Measurements from ENCODE around the gene PHACTR1.

DNA sequence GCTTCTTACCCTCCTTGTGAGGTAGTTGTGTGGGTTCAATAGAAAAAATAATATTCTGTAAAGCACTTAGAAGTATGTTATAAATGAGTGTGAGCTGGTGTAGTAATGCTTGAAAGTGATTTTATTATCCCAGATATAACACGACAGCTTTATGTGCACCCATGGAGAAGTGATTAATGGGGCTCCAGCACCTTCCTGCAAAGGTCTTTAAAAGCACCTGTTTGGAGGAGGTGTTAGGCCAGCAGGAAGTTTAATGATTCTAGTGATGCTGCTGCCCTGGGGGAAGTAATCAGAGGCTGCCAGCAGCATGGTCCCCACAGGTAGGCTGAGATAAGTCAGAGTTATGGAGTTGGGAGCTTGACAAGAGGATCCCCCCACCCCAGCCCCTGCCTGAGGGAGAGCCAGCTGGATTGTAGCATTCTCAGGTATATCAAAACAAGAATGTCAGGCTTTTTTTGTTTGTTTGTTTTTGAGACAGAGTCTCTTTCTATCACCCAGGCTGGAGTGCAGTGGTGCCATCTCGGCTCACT is 166.3 kb downstream of the PHACTR1 start:
- TF ChIP-seq, protein P1, sequence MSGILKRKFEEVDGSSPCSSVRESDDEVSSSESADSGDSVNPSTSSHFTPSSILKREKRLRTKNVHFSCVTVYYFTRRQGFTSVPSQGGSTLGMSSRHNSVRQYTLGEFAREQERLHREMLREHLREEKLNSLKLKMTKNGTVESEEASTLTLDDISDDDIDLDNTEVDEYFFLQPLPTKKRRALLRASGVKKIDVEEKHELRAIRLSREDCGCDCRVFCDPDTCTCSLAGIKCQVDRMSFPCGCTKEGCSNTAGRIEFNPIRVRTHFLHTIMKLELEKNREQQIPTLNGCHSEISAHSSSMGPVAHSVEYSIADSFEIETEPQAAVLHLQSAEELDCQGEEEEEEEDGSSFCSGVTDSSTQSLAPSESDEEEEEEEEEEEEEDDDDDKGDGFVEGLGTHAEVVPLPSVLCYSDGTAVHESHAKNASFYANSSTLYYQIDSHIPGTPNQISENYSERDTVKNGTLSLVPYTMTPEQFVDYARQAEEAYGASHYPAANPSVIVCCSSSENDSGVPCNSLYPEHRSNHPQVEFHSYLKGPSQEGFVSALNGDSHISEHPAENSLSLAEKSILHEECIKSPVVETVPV (CRISPR knock-in tag; IDR thresholded peaks at IDR 0.05): no peak
- TF ChIP-seq, protein P2, sequence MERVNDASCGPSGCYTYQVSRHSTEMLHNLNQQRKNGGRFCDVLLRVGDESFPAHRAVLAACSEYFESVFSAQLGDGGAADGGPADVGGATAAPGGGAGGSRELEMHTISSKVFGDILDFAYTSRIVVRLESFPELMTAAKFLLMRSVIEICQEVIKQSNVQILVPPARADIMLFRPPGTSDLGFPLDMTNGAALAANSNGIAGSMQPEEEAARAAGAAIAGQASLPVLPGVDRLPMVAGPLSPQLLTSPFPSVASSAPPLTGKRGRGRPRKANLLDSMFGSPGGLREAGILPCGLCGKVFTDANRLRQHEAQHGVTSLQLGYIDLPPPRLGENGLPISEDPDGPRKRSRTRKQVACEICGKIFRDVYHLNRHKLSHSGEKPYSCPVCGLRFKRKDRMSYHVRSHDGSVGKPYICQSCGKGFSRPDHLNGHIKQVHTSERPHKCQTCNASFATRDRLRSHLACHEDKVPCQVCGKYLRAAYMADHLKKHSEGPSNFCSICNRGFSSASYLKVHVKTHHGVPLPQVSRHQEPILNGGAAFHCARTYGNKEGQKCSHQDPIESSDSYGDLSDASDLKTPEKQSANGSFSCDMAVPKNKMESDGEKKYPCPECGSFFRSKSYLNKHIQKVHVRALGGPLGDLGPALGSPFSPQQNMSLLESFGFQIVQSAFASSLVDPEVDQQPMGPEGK (CRISPR knock-in tag; IDR thresholded peaks at IDR 0.05; ENCODE audit: borderline replicate concordance): no peak
- TF ChIP-seq ZC3H10 (CRISPR knock-in tag; IDR thresholded peaks at IDR 0.05) (no peak), TCF4 (CRISPR knock-in tag; IDR thresholded peaks at IDR 0.05; ENCODE audit: borderline replicate concordance) (no peak), ZNF70 (CRISPR knock-in tag; IDR thresholded peaks at IDR 0.05) (no peak)

All from SK-N-SH treated with all-trans-retinoic acid at 6 μM for 48 hours (cell line).